Mammary epithelial cell (primary cell): ENCODE data around the gene CAMK2D.

Experiments
- EZH2 ChIP-seq: IDR thresholded peaks from 2 replicates; pipeline ENCODE4 v1.6.1; 2012; ENCODE audit warnings: low read length, inconsistent platforms, borderline replicate concordance
- TF ChIP-seq, protein P1 (sequence below), 2 donors: IDR thresholded peaks in 1 of 2; conservative IDR thresholded peaks in 1 of 2; 2 replicates each; pipeline ENCODE4 v1.5.1; 2011 to 2012; ENCODE audit warnings: inconsistent platforms in 2 of 2, low read length in 2 of 2, mild to moderate bottlenecking in 2 of 2, control low read depth in 1 of 2, low read depth in 1 of 2; ENCODE audit not compliant: insufficient read depth in 1 of 2; ENCODE audit errors: extremely low read depth in 1 of 2

DNA sequence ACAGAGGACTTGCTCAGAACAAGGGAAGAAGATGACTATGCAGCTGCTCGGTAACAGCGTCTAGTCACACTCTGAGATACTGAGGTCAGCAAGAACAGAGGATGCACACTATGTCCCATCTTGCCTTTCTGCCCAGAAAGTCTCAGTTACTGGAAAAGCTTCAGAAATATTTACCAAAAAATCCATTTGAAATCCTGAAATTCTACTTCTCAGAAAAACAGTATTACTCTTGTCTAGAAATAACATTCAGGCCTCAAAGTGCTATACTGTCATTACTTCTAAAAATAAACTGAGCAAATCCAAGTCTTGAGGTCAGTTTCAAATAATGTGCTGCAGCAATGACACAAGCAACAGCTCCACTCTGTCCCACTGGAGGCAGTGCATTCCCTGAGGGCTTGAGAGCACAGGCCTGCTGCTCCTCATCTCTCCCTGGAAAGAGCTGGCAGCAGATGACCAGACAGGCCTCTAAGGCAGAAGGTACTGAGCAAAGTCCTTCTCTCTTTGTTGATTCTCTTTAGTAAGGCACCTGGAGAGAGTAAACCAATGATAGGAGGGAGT is 76.9 kb downstream of the CAMK2D start:
- TF ChIP-seq, protein P1, sequence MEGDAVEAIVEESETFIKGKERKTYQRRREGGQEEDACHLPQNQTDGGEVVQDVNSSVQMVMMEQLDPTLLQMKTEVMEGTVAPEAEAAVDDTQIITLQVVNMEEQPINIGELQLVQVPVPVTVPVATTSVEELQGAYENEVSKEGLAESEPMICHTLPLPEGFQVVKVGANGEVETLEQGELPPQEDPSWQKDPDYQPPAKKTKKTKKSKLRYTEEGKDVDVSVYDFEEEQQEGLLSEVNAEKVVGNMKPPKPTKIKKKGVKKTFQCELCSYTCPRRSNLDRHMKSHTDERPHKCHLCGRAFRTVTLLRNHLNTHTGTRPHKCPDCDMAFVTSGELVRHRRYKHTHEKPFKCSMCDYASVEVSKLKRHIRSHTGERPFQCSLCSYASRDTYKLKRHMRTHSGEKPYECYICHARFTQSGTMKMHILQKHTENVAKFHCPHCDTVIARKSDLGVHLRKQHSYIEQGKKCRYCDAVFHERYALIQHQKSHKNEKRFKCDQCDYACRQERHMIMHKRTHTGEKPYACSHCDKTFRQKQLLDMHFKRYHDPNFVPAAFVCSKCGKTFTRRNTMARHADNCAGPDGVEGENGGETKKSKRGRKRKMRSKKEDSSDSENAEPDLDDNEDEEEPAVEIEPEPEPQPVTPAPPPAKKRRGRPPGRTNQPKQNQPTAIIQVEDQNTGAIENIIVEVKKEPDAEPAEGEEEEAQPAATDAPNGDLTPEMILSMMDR (conservative IDR thresholded peaks at IDR 0.05 in 1 of 2, IDR thresholded peaks at IDR 0.05 in 1 of 2; ENCODE audit: extremely low read depth in 1 of 2, insufficient read depth in 1 of 2, low read depth in 1 of 2, low read length in 2 of 2), result peak; percentile 4 to 26
- TF ChIP-seq EZH2, result no peak
